ENCODE measurements around the gene DCTN5.

The DCTN5 gene

GRCh38 chr16:23694644-23695373, 53.5 kb downstream of the DCTN5 start:
- no peak for DNase-seq (ENCODE audit: low spot score)
- no peak for TF ChIP-seq CTCF (IDR thresholded peaks at IDR 0.05; ENCODE audit: extremely low read depth, missing control alignments)

GRCh38 chr16:23695756-23696155, 54.5 kb downstream of the DCTN5 start:
- DNase-seq (ENCODE audit: low spot score) = no peak
- no peak for TF ChIP-seq CTCF (IDR thresholded peaks at IDR 0.05; ENCODE audit: extremely low read depth, missing control alignments)

GRCh38 chr16:23699100-23699499, 57.8 kb downstream of the DCTN5 start:
- DNase-seq (ENCODE audit: low spot score) = peak; percentile 45
- no peak for TF ChIP-seq CTCF (IDR thresholded peaks at IDR 0.05; ENCODE audit: extremely low read depth, missing control alignments)

GRCh38 chr16:23700093-23700492, 58.8 kb downstream of the DCTN5 start:
- TF ChIP-seq CTCF (IDR thresholded peaks at IDR 0.05; ENCODE audit: extremely low read depth, missing control alignments) = no peak
- DNase-seq (ENCODE audit: low spot score) = no peak

GRCh38 chr16:23700509-23700908, 59.2 kb downstream of the DCTN5 start:
- no peak for DNase-seq (ENCODE audit: low spot score)
- TF ChIP-seq CTCF (IDR thresholded peaks at IDR 0.05; ENCODE audit: extremely low read depth, missing control alignments) = no peak

GRCh38 chr16:23701045-23701444, 59.8 kb downstream of the DCTN5 start:
- no peak for TF ChIP-seq CTCF (IDR thresholded peaks at IDR 0.05; ENCODE audit: extremely low read depth, missing control alignments)
- no peak for DNase-seq (ENCODE audit: low spot score)

GRCh38 chr16:23702951-23703350, 61.7 kb downstream of the DCTN5 start:
- no peak for TF ChIP-seq CTCF (IDR thresholded peaks at IDR 0.05; ENCODE audit: extremely low read depth, missing control alignments)
- DNase-seq (ENCODE audit: low spot score) = no peak

Measured in GM20000 (cell line).